ENCODE data around the gene CUL7.

Gene CUL7

DNA sequence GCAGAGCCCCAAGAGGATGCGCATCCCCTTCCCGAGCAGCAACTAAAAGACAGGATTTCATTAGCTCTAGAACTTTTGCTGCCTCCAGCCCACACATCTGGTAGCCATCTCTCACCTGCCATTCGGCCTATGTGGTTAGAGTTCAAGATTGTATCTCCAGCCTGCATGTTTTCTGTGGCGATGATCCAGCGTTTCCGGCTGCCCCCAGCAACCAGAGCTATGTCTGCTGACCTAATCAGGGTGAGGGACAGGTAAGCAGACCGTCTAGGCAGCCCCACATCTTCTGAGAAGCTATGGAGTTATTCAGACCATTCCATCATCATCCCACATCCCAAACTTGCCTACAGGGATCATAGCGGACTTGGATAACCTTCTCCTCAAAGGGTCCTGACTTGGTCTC lies 2.3 kb upstream of the CUL7 start:
- TF ChIP-seq, protein P1, sequence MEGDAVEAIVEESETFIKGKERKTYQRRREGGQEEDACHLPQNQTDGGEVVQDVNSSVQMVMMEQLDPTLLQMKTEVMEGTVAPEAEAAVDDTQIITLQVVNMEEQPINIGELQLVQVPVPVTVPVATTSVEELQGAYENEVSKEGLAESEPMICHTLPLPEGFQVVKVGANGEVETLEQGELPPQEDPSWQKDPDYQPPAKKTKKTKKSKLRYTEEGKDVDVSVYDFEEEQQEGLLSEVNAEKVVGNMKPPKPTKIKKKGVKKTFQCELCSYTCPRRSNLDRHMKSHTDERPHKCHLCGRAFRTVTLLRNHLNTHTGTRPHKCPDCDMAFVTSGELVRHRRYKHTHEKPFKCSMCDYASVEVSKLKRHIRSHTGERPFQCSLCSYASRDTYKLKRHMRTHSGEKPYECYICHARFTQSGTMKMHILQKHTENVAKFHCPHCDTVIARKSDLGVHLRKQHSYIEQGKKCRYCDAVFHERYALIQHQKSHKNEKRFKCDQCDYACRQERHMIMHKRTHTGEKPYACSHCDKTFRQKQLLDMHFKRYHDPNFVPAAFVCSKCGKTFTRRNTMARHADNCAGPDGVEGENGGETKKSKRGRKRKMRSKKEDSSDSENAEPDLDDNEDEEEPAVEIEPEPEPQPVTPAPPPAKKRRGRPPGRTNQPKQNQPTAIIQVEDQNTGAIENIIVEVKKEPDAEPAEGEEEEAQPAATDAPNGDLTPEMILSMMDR (IDR thresholded peaks at IDR 0.05; ENCODE audit: low read depth, low read length) = no peak
- H3K27ac ChIP-seq = no peak overlapping the region
- H3K36me3 ChIP-seq = peaks cover 63% of the 10 kb centered on the region
- no peak overlapping the region for H3K4me3 ChIP-seq (ENCODE audit: low read depth, low read length)
- no peaks in the 10 kb centered on the region for H3K9me3 ChIP-seq (ENCODE audit: severe bottlenecking)
- no peak for DNase-seq
- H3K27me3 ChIP-seq (ENCODE audit: insufficient read depth, low read depth, severe bottlenecking) = no peaks in the 10 kb centered on the region

DNA sequence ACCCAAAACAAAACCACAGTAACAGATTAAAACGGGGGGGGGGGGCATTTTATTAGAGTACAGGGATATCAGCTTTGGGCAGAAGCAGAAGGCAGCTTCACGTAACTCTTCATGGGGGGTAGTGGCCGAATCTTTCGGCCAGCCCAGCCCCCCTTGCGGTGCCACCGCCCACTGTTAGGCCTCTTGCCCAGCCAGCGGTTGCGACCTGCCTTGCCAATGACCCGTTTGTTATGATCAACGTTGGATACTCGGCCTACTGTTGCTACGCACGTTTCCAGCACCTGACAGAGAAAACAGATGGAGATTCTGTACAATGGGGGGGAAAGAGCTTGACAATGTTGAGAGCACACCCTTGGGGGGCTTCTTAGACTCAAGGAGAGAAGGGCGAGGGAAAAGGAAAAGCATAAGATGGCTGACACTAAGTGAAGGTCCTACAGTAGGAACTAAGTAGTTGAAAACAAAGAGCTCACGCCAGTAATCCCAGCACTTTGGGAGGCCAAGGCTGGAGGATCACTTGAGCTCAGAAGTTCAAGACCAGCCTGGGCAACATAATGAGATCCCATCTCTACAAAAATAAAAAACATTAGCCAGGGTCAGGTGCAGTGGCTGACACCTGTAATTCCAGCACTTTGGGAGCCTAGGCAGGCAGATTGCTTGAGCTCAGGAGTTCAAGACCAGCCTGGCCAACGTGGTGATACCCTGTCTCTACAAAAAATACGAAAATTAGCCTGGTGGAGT lies 724 bp upstream of the CUL7 start:
- Histone ChIP-seq H3K27ac (peak overlapping the region; percentile 93), H3K4me3 (ENCODE audit: low read depth, low read length) (peak overlapping the region; percentile 77), H3K27me3 (ENCODE audit: insufficient read depth, low read depth, severe bottlenecking) (no peaks in the 10 kb centered on the region), H3K9me3 (ENCODE audit: severe bottlenecking) (no peaks in the 10 kb centered on the region), H3K36me3 (peaks cover 79% of the 10 kb centered on the region)
- DNase-seq = no peak
- TF ChIP-seq, protein P1 (IDR thresholded peaks at IDR 0.05; ENCODE audit: low read depth, low read length) = no peak

DNA sequence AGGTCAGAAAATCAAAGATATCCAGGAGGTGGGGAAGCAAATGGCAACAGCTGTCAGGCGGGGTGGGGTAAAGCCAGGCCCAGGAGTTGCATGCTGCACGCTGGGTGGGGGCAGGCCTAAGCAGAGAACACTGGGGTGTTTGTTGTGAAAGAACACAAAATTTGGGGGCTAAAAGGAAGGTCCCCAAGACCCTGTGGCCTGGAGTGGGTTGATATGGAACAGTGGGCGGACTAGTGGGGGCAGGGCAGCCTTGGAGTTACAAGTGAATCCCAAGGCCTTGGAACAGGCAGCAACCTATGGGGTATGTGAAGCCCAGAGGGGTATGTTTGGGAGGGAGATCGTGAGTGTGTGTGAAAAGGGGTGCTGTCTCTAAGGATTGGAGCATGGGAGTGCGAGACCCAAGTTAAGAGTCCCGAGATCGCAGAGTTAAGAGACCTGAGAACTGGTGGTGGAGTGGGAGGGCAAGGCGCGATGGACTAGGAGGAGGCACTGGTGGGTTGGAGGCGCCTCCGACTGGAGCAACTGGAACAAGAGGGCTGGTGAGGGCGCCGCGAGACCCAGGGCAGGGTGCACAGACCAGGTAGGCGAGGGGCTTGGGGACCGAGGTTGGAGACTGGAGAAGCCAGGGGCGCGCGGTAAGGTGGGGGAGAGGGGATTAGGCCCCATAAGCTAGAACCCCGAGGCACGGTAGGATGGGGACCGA lies 658 bp downstream of the CUL7 start:
- TF ChIP-seq, protein P1 (IDR thresholded peaks at IDR 0.05; ENCODE audit: low read depth, low read length) = peak; percentile 27; the same call in 1 of the 2 replicates
- Histone ChIP-seq H3K27ac (peak overlapping the region; percentile 93), H3K9me3 (ENCODE audit: severe bottlenecking) (no peaks in the 10 kb centered on the region), H3K4me3 (ENCODE audit: low read depth, low read length) (peak overlapping the region; percentile 77), H3K27me3 (ENCODE audit: insufficient read depth, low read depth, severe bottlenecking) (no peaks in the 10 kb centered on the region), H3K36me3 (peaks cover 86% of the 10 kb centered on the region)
- no peak for DNase-seq

DNA sequence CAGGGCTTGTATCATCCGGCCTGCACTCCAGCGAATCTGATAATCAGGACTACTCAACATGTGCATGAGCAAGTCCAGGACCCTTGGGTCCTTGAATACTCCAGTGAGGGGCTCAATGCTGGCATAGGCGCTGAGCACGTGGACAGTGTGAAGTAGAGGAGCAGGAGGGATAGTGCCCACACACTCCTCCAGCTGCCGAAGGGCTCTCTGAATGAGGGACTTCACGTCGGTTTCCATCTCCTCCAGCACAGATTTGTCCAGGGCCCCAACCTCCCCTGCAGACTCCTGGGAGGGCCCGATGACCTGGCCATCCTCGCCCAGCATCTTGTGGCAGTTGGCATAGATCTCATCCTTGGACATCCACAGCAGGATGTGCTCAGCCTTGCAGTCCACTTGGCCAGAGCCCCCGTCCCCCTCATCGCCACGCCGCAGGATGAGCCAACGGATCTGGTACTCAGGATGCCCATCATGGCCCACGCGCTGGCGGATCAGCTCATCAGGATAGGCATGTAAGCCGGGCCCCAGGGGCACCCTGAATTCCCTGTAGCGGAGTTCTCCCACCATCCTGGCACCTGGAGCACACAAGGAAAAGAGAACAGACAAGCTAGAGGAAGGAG lies 1.3 kb downstream of the CUL7 start:
- Histone ChIP-seq H3K4me3 (ENCODE audit: low read depth, low read length) (no peak overlapping the region), H3K9me3 (ENCODE audit: severe bottlenecking) (no peaks in the 10 kb centered on the region), H3K27ac (peak overlapping the region; percentile 93), H3K27me3 (ENCODE audit: insufficient read depth, low read depth, severe bottlenecking) (no peaks in the 10 kb centered on the region), H3K36me3 (peaks cover 86% of the 10 kb centered on the region)
- DNase-seq = no peak
- TF ChIP-seq, protein P1 (IDR thresholded peaks at IDR 0.05; ENCODE audit: low read depth, low read length) = no peak

DNA sequence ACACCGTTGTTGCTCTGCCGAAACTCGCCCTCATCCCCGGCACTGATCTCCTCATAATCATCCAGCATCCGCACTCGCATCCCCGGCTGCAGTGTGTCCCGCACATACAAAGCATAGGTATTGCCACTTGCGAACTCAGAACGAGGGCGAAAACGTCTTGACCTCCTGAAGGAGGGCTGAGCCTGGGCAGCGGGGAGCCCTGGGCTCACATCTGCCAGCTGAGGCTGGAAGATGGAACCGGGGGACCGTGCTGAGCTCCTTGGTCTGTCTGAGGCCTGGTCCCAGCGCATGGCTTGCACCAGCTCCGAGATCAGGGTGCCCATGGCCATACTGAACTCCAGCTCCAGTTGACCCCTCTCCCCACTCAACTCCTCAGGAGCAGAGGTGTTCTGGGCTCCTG lies 2.7 kb downstream of the CUL7 start:
- Histone ChIP-seq H3K27me3 (ENCODE audit: insufficient read depth, low read depth, severe bottlenecking) (no peaks in the 10 kb centered on the region), H3K9me3 (ENCODE audit: severe bottlenecking) (no peaks in the 10 kb centered on the region), H3K4me3 (ENCODE audit: low read depth, low read length) (no peak overlapping the region), H3K27ac (no peak overlapping the region), H3K36me3 (peaks cover 84% of the 10 kb centered on the region)
- DNase-seq = no peak
- TF ChIP-seq, protein P1 (IDR thresholded peaks at IDR 0.05; ENCODE audit: low read depth, low read length) = no peak

All from WERI-Rb-1 (cell line).